H9 (cell line): ENCODE measurements around the gene APOBEC2. TPM values are rescaled to one million over a fixed set of nuclear protein-coding genes. Genes with fewer than 3 reads are reported as not detected.

Source experiments
- DNase-seq: peaks from one replicate; pipeline ENCODE4 v3.0.0-alpha.2; 2017
- H2AFZ ChIP-seq: one replicate; pipeline ENCODE4 v1.6.1; 2013; ENCODE audit warnings: mild to moderate bottlenecking, low read length, control low read depth, moderate library complexity
- H2AK5ac ChIP-seq: 2 replicates; pipeline ENCODE4 v1.6.1; 2013; ENCODE audit warnings: low read length, control low read depth, mixed read lengths; ENCODE audit not compliant: insufficient read length
- H2BK120ac ChIP-seq: one replicate; pipeline ENCODE4 v1.6.1; 2013; ENCODE audit warnings: low read depth, mild to moderate bottlenecking, low read length, control low read depth, inconsistent platforms; ENCODE audit not compliant: poor library complexity, severe bottlenecking
- H2BK12ac ChIP-seq: 2 replicates; pipeline ENCODE4 v1.6.1; 2013; ENCODE audit warnings: low read length, control low read depth, mixed read lengths, low read depth; ENCODE audit not compliant: insufficient read length
- H2BK15ac ChIP-seq: 2 replicates; pipeline ENCODE4 v1.6.1; 2013; ENCODE audit warnings: low read depth, low read length, control low read depth
- H2BK20ac ChIP-seq: one replicate; pipeline ENCODE4 v1.6.1; 2013; ENCODE audit warnings: low read depth, mild to moderate bottlenecking, low read length, control low read depth, inconsistent platforms; ENCODE audit not compliant: poor library complexity, severe bottlenecking
- H2BK5ac ChIP-seq: 2 replicates; pipeline ENCODE4 v1.6.1; 2013; ENCODE audit warnings: low read length, control low read depth, mixed read lengths; ENCODE audit not compliant: insufficient read length
- H3K14ac ChIP-seq: 2 replicates; pipeline ENCODE4 v1.6.1; 2013; ENCODE audit warnings: low read length, control low read depth; ENCODE audit not compliant: insufficient read depth
- H3K18ac ChIP-seq: 2 replicates; pipeline ENCODE4 v1.6.1; 2013; ENCODE audit warnings: low read depth, mild to moderate bottlenecking, mixed read lengths, low read length, control low read depth; ENCODE audit not compliant: insufficient read length
- H3K23ac ChIP-seq: 2 replicates; pipeline ENCODE4 v1.6.1; 2013; ENCODE audit warnings: low read length, control low read depth, mixed read lengths, low read depth; ENCODE audit not compliant: insufficient read length
- H3K23me2 ChIP-seq: 2 replicates; pipeline ENCODE4 v1.6.1; 2013; ENCODE audit warnings: low read depth, mild to moderate bottlenecking, mixed read lengths, low read length, control low read depth; ENCODE audit not compliant: insufficient read length, poor library complexity, severe bottlenecking
- H3K27ac ChIP-seq: 2 replicates; pipeline ENCODE4 v1.5.1; 2013; ENCODE audit warnings: low read length, control low read depth, mixed read lengths, low read depth; ENCODE audit not compliant: insufficient read length
- H3K27me3 ChIP-seq: 2 replicates; pipeline ENCODE4 v1.6.1; 2013; ENCODE audit warnings: low read length, control low read depth, inconsistent platforms; ENCODE audit not compliant: insufficient read depth
- H3K4ac ChIP-seq: 2 replicates; pipeline ENCODE4 v1.6.1; 2013; ENCODE audit warnings: low read depth, mild to moderate bottlenecking, control low read depth, inconsistent platforms, low read length, moderate library complexity
- H3K4me1 ChIP-seq: 2 replicates; pipeline ENCODE4 v1.6.1; 2013; ENCODE audit warnings: low read length, control low read depth, inconsistent platforms; ENCODE audit not compliant: insufficient read depth
- H3K4me2 ChIP-seq: 2 replicates; pipeline ENCODE4 v1.6.1; 2013; ENCODE audit warnings: low read length, control low read depth, mixed read lengths; ENCODE audit not compliant: insufficient read length, insufficient read depth
- H3K56ac ChIP-seq: 2 replicates; pipeline ENCODE4 v1.6.1; 2013; ENCODE audit warnings: low read depth, mild to moderate bottlenecking, mixed read lengths, low read length, control low read depth; ENCODE audit not compliant: insufficient read length
- H3K79me1 ChIP-seq: 2 replicates; pipeline ENCODE4 v1.6.1; 2013; ENCODE audit warnings: low read depth, mild to moderate bottlenecking, moderate library complexity, low read length, control low read depth, inconsistent platforms; ENCODE audit not compliant: insufficient read depth, poor library complexity, severe bottlenecking
- H3K79me2 ChIP-seq: 2 replicates; pipeline ENCODE4 v1.6.1; 2013; ENCODE audit warnings: low read length, control low read depth, inconsistent platforms; ENCODE audit not compliant: insufficient read depth
- H3K9ac ChIP-seq: 2 replicates; pipeline ENCODE4 v1.6.1; 2013; ENCODE audit warnings: low read length, control low read depth, mixed read lengths; ENCODE audit not compliant: insufficient read length; ENCODE audit errors: extremely low read depth
- H3K9me3 ChIP-seq: one replicate; pipeline ENCODE4 v1.6.1; 2013; ENCODE audit warnings: low read depth, low read length, inconsistent platforms; ENCODE audit not compliant: control insufficient read depth
- H3T11ph ChIP-seq: one replicate; pipeline ENCODE4 v1.6.1; 2013; ENCODE audit warnings: mild to moderate bottlenecking, low read length, control low read depth, inconsistent platforms
- H4K20me1 ChIP-seq: one replicate; pipeline ENCODE4 v1.6.1; 2013; ENCODE audit not compliant: control insufficient read depth, insufficient read length, insufficient read depth
- H4K5ac ChIP-seq: 2 replicates; pipeline ENCODE4 v1.6.1; 2013; ENCODE audit warnings: low read depth, mild to moderate bottlenecking, mixed read lengths, low read length, control low read depth; ENCODE audit not compliant: insufficient read length
- H4K8ac ChIP-seq: replicated peaks from 2 replicates; pipeline ENCODE4 v1.6.1; 2013; ENCODE audit warnings: low read length, control low read depth, mixed read lengths, low read depth; ENCODE audit not compliant: insufficient read length
- H4K91ac ChIP-seq: 2 replicates; pipeline ENCODE4 v1.6.1; 2013; ENCODE audit warnings: low read depth, mild to moderate bottlenecking, moderate library complexity, mixed read lengths, low read length, control low read depth; ENCODE audit not compliant: insufficient read length
- H3K27ac Mint-ChIP-seq, 3 experiments: 2 replicates in 2 of 3; 3 replicates in 1 of 3; pipeline ENCODE4 v1.8.0; 2020 to 2021; ENCODE audit warnings: mixed read lengths in 3 of 3, mild to moderate bottlenecking in 1 of 3, moderate library complexity in 1 of 3
- H3K27me3 Mint-ChIP-seq: 2 replicates; pipeline ENCODE4 v1.8.0; 2021; ENCODE audit warnings: low read depth, mild to moderate bottlenecking, moderate library complexity, mixed read lengths
- H3K36me3 Mint-ChIP-seq, 3 experiments: 2 replicates in 2 of 3; 3 replicates in 1 of 3; pipeline ENCODE4 v1.8.0; 2020 to 2021; ENCODE audit warnings: low read depth in 3 of 3, mixed read lengths in 3 of 3; ENCODE audit not compliant: insufficient read depth in 1 of 3
- H3K4me1 Mint-ChIP-seq, 2 experiments: 2 replicates each; pipeline ENCODE4 v1.8.0; 2020; ENCODE audit warnings: mixed read lengths in 2 of 2
- H3K4me3 Mint-ChIP-seq, 2 experiments: 2 replicates in 1 of 2; 3 replicates in 1 of 2; pipeline ENCODE4 v1.8.0; 2020 to 2021; ENCODE audit warnings: mild to moderate bottlenecking in 2 of 2, mixed read lengths in 2 of 2, moderate library complexity in 1 of 2
- H3K9me3 Mint-ChIP-seq, 2 experiments: 2 replicates in 1 of 2; 3 replicates in 1 of 2; pipeline ENCODE4 v1.8.0; 2020; ENCODE audit warnings: mild to moderate bottlenecking in 2 of 2, mixed read lengths in 2 of 2, moderate library complexity in 1 of 2
- CTCF ChIP-seq: fragments of 200-600 bp; sonication (generic); conservative IDR thresholded peaks from 3 replicates; pipeline ENCODE4 v1.8.0; 2021; ENCODE audit warnings: antibody characterized with exemption, mild to moderate bottlenecking
- WGBS: extraction: QIAGEN DNeasy Blood & Tissue Kit; methylation state at CpG from one replicate; pipeline ENCODE4 v1.1.7; 2013; ENCODE audit warnings: missing lambda C conversion rate, low lambda C conversion rate, mixed read lengths; ENCODE audit not compliant: insufficient read length; ENCODE audit errors: extremely low coverage; 5-methylcytosine and 5-hydroxymethylcytosine counted together
- total RNA-seq: library from RNA; stranded (reverse); gene quantifications from 2 replicates; pipeline ENCODE4 v1.2.1, GENCODE V29; 2021

The APOBEC2 gene
- total RNA-seq, 1 experiment from 2014 or later: not detected

- H2BK120ac ChIP-seq: no peak overlapping the region
- no CpG with 5 or more reads among the region's 1 CpG for WGBS
- H3K36me3 Mint-ChIP-seq: no peaks in the 10 kb centered on the region
- H3K27me3 Mint-ChIP-seq: no peaks in the 10 kb centered on the region; the same call in 1 of the 2 replicates
- no peak for DNase-seq
- no peaks in the 10 kb centered on the region for H3K79me1 ChIP-seq
- H4K91ac ChIP-seq: no peak overlapping the region
- no peaks in the 10 kb centered on the region for H3K79me2 ChIP-seq
- H3K4me1 Mint-ChIP-seq: peaks cover 12 to 20% of the 10 kb centered on the region in 2 experiments
- no peak overlapping the region for H3K9ac ChIP-seq
- H3K4ac ChIP-seq: no peak overlapping the region
- no peaks in the 10 kb centered on the region for H3K4me1 ChIP-seq
- no peak overlapping the region for H4K8ac ChIP-seq
- no peak overlapping the region for H2BK5ac ChIP-seq
- H4K20me1 ChIP-seq: no peaks in the 10 kb centered on the region
- no peaks in the 10 kb centered on the region; a peak in 1 of 5 replicates for H3K9me3 Mint-ChIP-seq
- H3K9me3 ChIP-seq: no peaks in the 10 kb centered on the region
- no peak overlapping the region for H4K5ac ChIP-seq
- H2BK15ac ChIP-seq: no peak overlapping the region
- no peak overlapping the region for H3K14ac ChIP-seq
- peak overlapping the region in 1 of 3 experiments; percentile 62; a peak in 1 of 7 replicates for H3K27ac Mint-ChIP-seq
- no peak overlapping the region for H2AK5ac ChIP-seq
- H3T11ph ChIP-seq: no peak overlapping the region
- no peak overlapping the region for H3K4me3 Mint-ChIP-seq
- no peak overlapping the region for H3K18ac ChIP-seq
- no peak overlapping the region for H3K4me2 ChIP-seq
- H3K23ac ChIP-seq: no peak overlapping the region
- no peak for TF ChIP-seq CTCF
- no peak overlapping the region for H3K56ac ChIP-seq
- no peak overlapping the region for H2BK12ac ChIP-seq
- H3K23me2 ChIP-seq: no peaks in the 10 kb centered on the region
- no peak overlapping the region for H2BK20ac ChIP-seq
- no peaks in the 10 kb centered on the region for H3K27me3 ChIP-seq
- no peak overlapping the region for H3K27ac ChIP-seq
- no peak overlapping the region for H2AFZ ChIP-seq
These were observed 12.0 kb upstream of the APOBEC2 start for GRCh38 chr6:41040940-41041536.
